Neural cell (in vitro differentiated cells): ENCODE results near the gene ZNF425. TPM values are rescaled to one million over a fixed set of nuclear protein-coding genes. Genes with fewer than 3 reads are reported as not detected.

ENCODE experiments used
- H2AFZ ChIP-seq: fragments of 200-600, 300-800 bp; sonication (generic), shearing (Covaris generic); 2 replicates; pipeline ENCODE4 v1.6.0; 2014; ENCODE audit warnings: low read depth, mild to moderate bottlenecking, antibody characterized with exemption, low read length, moderate library complexity
- H3F3A ChIP-seq: fragments of 200-600 bp; shearing (Covaris generic); 2 replicates; pipeline ENCODE4 v1.6.1; 2016; ENCODE audit warnings: mild to moderate bottlenecking, moderate library complexity, mixed read lengths, antibody characterized with exemption, low read length; ENCODE audit not compliant: insufficient read depth, poor library complexity, severe bottlenecking
- H3K27ac ChIP-seq: fragments of 200-600, 300-800 bp; sonication (generic), shearing (Covaris generic); 2 replicates; pipeline ENCODE4 v1.5.1; 2014; ENCODE audit warnings: mild to moderate bottlenecking, low read length, moderate library complexity
- H3K27me3 ChIP-seq: fragments of 300-800, 200-600 bp; sonication (generic), shearing (Covaris generic); 2 replicates; pipeline ENCODE4 v1.6.0; 2014; ENCODE audit warnings: mild to moderate bottlenecking, low read depth, low read length, moderate library complexity; ENCODE audit not compliant: insufficient read depth
- H3K36me3 ChIP-seq: fragments of 300-800, 200-600 bp; sonication (generic), shearing (Covaris generic); 2 replicates; pipeline ENCODE4 v1.5.1; 2014; ENCODE audit warnings: mild to moderate bottlenecking, antibody characterized with exemption, low read length, moderate library complexity; ENCODE audit not compliant: insufficient read depth
- H3K4me2 ChIP-seq: fragments of 300-800, 200-600 bp; sonication (generic), shearing (Covaris generic); 2 replicates; pipeline ENCODE4 v1.6.0; 2014; ENCODE audit warnings: mild to moderate bottlenecking, low read length
- H3K4me3 ChIP-seq: fragments of 300-800, 200-600 bp; sonication (generic), shearing (Covaris generic); 2 replicates; pipeline ENCODE4 v1.5.1; 2014; ENCODE audit warnings: mild to moderate bottlenecking, low read length, moderate library complexity
- H3K79me2 ChIP-seq: fragments of 200-600 bp; shearing (Covaris generic); replicated peaks from 2 replicates; pipeline ENCODE4 v1.6.0; 2014; ENCODE audit warnings: mild to moderate bottlenecking, low read length, moderate library complexity; ENCODE audit not compliant: insufficient read depth
- H3K9ac ChIP-seq: fragments of 300-800, 200-600 bp; sonication (generic), shearing (Covaris generic); 2 replicates; pipeline ENCODE4 v1.6.1; 2016; ENCODE audit warnings: mild to moderate bottlenecking, low read length, mixed read lengths
- H3K9me2 ChIP-seq: fragments of 200-600 bp; shearing (Covaris generic); 2 replicates; pipeline ENCODE4 v1.6.1; 2016; ENCODE audit warnings: mild to moderate bottlenecking, low read length, mixed read lengths; ENCODE audit not compliant: insufficient read depth
- H3K9me3 ChIP-seq: fragments of 200-600, 300-800 bp; sonication (generic), shearing (Covaris generic); 2 replicates; pipeline ENCODE4 v1.6.1; 2016; ENCODE audit warnings: mild to moderate bottlenecking, mixed run types, low read length, moderate library complexity, mixed read lengths
- H4K20me1 ChIP-seq: fragments of 200-600 bp; shearing (Covaris generic); 2 replicates; pipeline ENCODE4 v1.6.1; 2016; ENCODE audit warnings: mild to moderate bottlenecking, mixed run types; ENCODE audit not compliant: insufficient read depth
- EP300 ChIP-seq: fragments of 450-650 bp; conservative IDR thresholded peaks from 2 replicates; pipeline ENCODE4 v1.6.1; 2014; ENCODE audit warnings: antibody characterized with exemption, mild to moderate bottlenecking, moderate library complexity; ENCODE audit not compliant: poor library complexity, severe bottlenecking
- EZH2 ChIP-seq: fragments of 200-600, 300-800 bp; shearing (Covaris generic), sonication (generic); IDR thresholded peaks from 2 replicates; pipeline ENCODE4 v1.6.1; 2014; ENCODE audit warnings: antibody characterized with exemption, low read length, borderline replicate concordance, mild to moderate bottlenecking; ENCODE audit not compliant: insufficient read depth, poor library complexity, severe bottlenecking
- MXI1 ChIP-seq: fragments of 450-650 bp; conservative IDR thresholded peaks from 2 replicates; pipeline ENCODE4 v1.6.1; 2014; ENCODE audit warnings: antibody characterized with exemption, mild to moderate bottlenecking; ENCODE audit not compliant: poor library complexity, severe bottlenecking
- POLR2AphosphoS5 ChIP-seq: IDR thresholded peaks from 2 replicates; pipeline ENCODE4 v1.6.1; 2012
- RAD21 ChIP-seq: fragments of 450-650 bp; conservative IDR thresholded peaks from 2 replicates; pipeline ENCODE4 v1.6.1; 2014; ENCODE audit warnings: antibody characterized with exemption, mild to moderate bottlenecking, moderate library complexity
- SMC3 ChIP-seq: fragments of 450-650 bp; conservative IDR thresholded peaks from 2 replicates; pipeline ENCODE4 v1.6.1; 2014; ENCODE audit warnings: antibody characterized with exemption, mild to moderate bottlenecking, moderate library complexity; ENCODE audit not compliant: poor library complexity
- TAF1 ChIP-seq: IDR thresholded peaks from 2 replicates; pipeline ENCODE4 v1.6.1; 2012; ENCODE audit warnings: low read depth
- polyA plus RNA-seq: library from polyadenylated mRNA; depleted of rRNA; stranded (reverse); fragments of >200 nt; gene quantifications from 2 replicates; pipeline ENCODE4 v1.2.3, GENCODE V29; 2014
- TF ChIP-seq, protein P1 (sequence below): IDR thresholded peaks from 2 replicates; pipeline ENCODE4 v1.6.1; 2012; ENCODE audit warnings: borderline replicate concordance
- TF ChIP-seq, protein P2 (sequence below): fragments of 450-650 bp; IDR thresholded peaks from 2 replicates; pipeline ENCODE4 v1.5.1; 2014; ENCODE audit warnings: antibody characterized with exemption, mild to moderate bottlenecking, moderate library complexity; ENCODE audit not compliant: poor library complexity, severe bottlenecking

The ZNF425 gene
- polyA plus RNA-seq, 1 donor from 2014 or later = 5.1 TPM

DNA sequence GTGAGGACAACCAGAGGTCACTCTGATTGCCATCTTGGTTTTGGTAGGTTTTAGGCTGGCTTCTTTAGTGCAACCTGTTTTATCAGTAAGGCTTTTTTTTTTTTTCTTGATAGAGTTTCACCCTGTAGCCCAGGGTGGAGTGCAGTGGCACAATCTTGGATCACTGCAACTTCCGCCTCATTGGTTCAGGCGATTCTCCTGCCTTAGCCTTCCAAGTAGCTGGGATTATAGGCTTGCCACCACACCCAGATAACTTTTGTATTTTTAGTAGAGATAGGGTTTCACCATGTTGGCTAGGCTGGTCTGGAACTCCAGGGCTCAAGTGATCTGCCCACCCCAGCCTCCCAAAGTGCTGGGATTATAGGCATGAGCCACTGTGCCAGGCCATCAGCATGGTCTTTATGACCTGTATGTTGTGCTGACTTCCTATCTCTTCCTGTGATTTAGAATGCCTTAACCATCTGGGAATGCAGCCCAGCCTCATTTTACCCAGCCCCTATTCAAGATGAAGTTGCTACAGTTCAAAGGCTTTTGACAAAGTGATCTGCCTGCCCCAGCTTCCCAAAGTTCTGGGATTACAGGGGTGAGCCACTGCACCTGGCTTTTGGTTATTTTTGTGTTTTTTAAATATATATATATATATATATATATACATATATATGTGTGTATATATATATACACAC lies 7.0 kb upstream of the ZNF425 start (continued):
- TF ChIP-seq, protein P1, sequence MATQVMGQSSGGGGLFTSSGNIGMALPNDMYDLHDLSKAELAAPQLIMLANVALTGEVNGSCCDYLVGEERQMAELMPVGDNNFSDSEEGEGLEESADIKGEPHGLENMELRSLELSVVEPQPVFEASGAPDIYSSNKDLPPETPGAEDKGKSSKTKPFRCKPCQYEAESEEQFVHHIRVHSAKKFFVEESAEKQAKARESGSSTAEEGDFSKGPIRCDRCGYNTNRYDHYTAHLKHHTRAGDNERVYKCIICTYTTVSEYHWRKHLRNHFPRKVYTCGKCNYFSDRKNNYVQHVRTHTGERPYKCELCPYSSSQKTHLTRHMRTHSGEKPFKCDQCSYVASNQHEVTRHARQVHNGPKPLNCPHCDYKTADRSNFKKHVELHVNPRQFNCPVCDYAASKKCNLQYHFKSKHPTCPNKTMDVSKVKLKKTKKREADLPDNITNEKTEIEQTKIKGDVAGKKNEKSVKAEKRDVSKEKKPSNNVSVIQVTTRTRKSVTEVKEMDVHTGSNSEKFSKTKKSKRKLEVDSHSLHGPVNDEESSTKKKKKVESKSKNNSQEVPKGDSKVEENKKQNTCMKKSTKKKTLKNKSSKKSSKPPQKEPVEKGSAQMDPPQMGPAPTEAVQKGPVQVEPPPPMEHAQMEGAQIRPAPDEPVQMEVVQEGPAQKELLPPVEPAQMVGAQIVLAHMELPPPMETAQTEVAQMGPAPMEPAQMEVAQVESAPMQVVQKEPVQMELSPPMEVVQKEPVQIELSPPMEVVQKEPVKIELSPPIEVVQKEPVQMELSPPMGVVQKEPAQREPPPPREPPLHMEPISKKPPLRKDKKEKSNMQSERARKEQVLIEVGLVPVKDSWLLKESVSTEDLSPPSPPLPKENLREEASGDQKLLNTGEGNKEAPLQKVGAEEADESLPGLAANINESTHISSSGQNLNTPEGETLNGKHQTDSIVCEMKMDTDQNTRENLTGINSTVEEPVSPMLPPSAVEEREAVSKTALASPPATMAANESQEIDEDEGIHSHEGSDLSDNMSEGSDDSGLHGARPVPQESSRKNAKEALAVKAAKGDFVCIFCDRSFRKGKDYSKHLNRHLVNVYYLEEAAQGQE = no peak
- TF ChIP-seq POLR2AphosphoS5 (no peak), EZH2 (no peak)

- Histone ChIP-seq H3F3A (no peaks in the 10 kb centered on the region), H3K36me3 (no peaks in the 10 kb centered on the region), H3K27ac (no peak overlapping the region), H3K9me3 (no peaks in the 10 kb centered on the region), H3K79me2 (no peaks in the 10 kb centered on the region), H3K27me3 (no peaks in the 10 kb centered on the region), H3K4me3 (no peak overlapping the region), H3K4me2 (no peak overlapping the region), H3K9me2 (no peaks in the 10 kb centered on the region), H3K9ac (no peak overlapping the region), H4K20me1 (no peaks in the 10 kb centered on the region), H2AFZ (no peak overlapping the region)
- no peak for TF ChIP-seq EP300
- no peak for TF ChIP-seq POLR2AphosphoS5
- TF ChIP-seq, protein P2, sequence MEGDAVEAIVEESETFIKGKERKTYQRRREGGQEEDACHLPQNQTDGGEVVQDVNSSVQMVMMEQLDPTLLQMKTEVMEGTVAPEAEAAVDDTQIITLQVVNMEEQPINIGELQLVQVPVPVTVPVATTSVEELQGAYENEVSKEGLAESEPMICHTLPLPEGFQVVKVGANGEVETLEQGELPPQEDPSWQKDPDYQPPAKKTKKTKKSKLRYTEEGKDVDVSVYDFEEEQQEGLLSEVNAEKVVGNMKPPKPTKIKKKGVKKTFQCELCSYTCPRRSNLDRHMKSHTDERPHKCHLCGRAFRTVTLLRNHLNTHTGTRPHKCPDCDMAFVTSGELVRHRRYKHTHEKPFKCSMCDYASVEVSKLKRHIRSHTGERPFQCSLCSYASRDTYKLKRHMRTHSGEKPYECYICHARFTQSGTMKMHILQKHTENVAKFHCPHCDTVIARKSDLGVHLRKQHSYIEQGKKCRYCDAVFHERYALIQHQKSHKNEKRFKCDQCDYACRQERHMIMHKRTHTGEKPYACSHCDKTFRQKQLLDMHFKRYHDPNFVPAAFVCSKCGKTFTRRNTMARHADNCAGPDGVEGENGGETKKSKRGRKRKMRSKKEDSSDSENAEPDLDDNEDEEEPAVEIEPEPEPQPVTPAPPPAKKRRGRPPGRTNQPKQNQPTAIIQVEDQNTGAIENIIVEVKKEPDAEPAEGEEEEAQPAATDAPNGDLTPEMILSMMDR = no peak
- no peak for TF ChIP-seq MXI1
- TF ChIP-seq SMC3 = no peak
- no peak for TF ChIP-seq TAF1
- no peak for TF ChIP-seq RAD21
- TF ChIP-seq, protein P1 = no peak
- no peak for TF ChIP-seq EZH2
These were observed 4.6 kb upstream of the ZNF425 start for GRCh38 chr7:149130572-149131198.
